Endometrial microvascular endothelial cells (primary cell): Measurements from ENCODE around the gene TDP2. TPM values are rescaled to one million over a fixed set of nuclear protein-coding genes. Genes with fewer than 3 reads are reported as not detected.
"Not testable (repeated sequence)": the region's sequence is repeated elsewhere in the genome, so short reads cannot be mapped to it uniquely, and the experiment has no call there.

Source experiments
- in situ Hi-C: cut with HindIII; loops from 2 replicates; pipeline ENCODE4 v1.10.0; 2017; ENCODE audit warnings: low sequenced_read_pairs, low pct_unique_long_range_greater_than_20kb; ENCODE audit errors: inconsistent ontology term
- total RNA-seq: library from RNA; depleted of rRNA; stranded (reverse); fragments of >200 nt; gene quantifications from one replicate; pipeline ENCODE4 v1.2.3, GENCODE V29; 2015; ENCODE audit errors: inconsistent ontology term

Gene TDP2
- total RNA-seq, 1 donor from 2014 or later = 27.6 TPM

DNA sequence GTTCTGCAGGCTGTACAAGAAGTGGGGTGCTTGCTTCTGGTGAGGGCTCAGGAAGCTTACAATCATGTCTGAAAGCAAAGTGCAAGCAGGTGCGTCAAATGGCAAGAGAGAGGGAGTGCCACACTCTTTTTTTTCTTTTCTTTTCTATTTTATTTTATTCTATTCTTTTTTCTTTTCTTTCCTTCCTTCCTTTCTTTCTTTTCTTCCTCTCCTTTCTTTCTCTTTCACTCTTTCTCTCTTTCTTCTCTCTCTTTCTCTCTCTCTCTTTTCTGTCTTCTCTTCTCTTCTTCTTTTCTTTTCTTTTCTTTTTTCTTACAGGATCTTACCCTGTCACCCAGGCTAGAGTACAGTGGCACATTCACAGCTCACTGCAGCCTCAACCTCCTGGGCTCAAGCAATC, 19.7 kb upstream of the TDP2 start:
- in situ Hi-C loops = no loop called here

DNA sequence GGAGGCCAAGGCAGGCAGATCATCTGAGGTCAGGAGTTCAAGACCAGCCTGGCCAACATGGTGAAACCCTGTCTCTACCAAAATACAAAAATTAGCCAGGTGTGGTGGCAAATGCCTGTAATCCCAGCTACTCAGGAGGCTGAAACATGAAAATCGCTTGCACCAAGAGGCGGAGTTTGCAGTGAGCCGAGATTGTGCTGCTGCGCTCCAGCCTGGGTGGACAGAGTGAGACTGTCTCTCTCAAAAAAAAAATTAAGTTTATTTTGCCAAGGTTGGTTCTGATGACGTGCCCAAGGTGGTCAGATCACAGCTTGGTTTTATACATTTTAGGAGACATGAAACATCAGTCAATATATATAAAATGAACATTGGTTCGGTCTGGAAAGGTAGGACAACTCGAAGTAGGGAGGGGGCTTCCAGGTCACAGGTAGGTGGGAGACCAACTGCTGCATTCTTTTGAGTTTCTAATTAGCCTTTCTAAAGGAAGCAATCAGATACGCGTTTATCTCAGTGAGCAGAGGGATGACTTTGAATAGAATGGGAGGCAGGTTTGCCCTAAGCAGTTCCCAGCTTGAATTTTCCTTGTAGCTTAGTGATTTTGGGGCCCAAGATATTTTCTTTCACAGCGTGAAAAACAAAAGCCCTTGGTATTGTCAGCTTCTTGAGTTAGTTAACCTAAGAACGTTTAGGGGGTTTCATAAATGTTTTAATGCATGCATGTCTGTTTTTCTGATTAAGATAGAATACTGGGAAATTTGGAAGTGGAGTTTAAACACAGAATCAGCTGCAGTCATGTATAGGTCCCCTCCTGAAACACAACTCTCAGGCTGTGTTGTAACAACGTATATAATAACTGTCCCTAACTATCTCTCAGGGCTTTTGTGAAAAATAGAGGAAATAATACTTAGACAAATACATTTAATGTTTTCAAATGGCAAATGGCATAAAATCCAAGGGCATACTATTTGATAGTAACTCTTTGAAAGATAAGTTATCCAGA, 16.9 kb upstream of the TDP2 start:
- in situ Hi-C loops = no loop called here

DNA sequence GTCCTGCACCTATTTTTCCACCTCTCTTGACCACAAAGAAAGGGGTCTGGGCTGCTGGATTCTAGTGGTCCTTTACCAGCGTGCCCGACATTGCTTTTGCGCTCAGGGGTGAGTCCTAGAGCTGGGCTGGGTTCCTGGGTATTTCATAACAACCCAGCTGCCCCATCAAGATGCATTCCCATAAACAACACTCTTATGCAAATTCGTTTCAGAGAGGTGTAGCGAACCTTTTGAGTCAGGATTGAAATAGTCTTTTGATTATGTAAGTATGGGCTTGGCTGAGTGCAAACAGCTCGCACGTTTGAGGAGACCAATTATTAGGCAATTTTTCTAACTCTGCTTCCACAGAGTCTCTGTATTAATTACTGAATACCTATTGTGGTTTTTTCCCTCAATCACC, 13.9 kb upstream of the TDP2 start:
- in situ Hi-C loops = no loop called here

DNA sequence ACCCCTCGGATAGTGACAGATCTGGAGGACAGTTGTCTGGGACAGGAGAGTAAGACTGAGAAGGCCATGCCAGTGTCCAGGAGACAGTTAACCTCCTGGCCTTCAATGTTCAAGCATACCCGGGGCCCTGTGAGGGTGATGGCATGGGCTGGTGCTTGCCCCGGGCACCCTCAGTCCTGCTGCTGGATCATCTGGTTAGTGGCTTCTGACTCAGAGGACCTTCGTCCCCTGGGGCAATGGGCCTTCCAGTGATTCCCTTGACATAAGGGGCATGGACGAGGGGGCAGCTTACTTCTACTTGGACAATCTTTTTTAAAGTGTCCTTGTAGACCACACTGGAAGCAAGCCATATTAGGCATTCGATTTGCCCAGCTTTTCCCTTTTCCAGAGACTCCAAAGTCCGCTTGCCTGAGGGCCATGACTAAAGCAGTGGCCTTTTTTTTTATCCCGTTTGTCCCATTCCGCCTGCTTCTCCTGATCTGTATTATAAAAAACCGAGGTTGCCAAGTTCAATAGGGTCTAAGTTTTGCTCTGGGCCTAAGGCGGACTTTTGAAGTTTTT, 12.2 kb upstream of the TDP2 start:
- in situ Hi-C loops = not testable (repeated sequence)

DNA sequence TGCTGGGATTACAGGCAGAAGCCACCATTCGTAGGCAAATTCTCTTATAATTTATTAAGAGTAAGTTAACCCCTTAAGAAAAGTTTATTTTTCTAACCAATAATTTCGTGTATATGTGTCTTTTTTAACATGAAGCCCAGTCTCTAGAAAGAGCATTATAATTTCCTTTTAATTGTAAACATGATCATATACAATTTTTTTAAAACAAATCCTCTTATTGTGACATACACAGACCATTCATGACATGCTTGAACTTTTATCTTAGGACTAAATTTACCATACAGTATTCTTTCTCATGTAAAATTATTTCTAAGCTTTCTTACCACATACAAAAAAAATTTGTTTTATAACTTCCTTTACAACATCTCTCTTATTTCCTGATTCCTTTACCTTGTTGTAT, 6.9 kb upstream of the TDP2 start:
- in situ Hi-C loops = no loop called here

DNA sequence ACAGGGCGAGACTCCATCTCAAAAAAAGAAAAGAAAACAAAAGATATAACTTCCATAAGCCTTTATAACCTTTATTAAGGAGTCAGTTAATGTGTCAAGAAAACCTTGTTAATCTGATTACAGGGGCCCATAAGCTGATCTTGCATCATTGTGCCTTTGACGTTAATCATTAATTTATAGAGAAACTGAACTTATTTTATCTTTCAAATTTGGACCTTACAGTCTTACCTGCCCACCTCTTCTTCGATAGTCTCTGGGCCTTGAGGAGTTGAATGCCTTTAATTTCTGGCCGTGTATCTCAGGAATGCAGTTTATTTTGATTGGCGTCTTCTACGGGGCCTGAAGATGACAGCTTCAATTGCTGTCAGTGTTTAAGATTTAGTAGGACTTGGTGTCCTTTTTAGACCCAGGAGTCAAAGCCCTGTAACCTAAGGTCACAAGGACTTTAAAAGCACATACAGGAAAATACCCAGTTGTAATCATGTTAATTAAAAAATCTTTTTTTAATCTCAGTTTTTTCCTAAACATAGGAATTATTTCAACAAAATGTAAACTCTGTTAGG, 6.0 kb upstream of the TDP2 start:
- in situ Hi-C loops = no loop called here

DNA sequence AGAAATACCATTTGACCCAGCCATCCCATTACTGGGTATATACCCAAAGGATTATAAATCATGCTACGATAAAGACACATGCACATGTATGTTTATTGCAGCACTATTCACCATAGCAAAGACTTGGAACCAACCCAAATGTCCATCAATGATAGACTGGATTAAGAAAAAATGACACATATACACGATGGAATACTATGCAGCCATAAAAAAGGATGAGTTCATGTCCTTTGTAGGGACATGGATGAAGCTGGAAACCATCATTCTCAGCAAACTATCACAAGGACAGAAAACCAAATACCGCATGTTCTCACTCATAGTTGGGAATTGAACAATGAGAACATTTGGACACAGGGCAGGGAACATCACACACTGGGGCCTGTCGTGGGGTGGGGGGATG, 4.4 kb upstream of the TDP2 start:
- in situ Hi-C loops = not testable (repeated sequence)

DNA sequence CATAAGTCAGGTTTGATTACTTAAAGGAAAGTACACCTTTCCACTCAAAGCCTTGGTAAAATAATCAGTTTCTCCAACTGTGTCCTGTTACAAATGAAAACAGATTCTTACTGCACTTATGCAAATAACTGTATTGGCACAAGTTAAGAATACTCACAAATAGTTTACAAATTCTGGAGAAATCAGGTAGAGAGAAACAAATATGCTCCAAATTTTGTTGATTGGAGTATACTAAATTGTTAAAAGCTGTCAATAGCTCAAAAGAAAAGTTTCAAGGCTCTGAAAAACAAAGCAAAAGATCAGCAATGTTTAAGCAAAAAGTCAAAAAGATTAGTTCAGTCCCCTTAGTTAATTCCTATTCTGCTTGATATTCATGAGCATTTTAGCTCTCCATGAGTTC, 3.8 kb upstream of the TDP2 start:
- in situ Hi-C loops = not testable (repeated sequence)

DNA sequence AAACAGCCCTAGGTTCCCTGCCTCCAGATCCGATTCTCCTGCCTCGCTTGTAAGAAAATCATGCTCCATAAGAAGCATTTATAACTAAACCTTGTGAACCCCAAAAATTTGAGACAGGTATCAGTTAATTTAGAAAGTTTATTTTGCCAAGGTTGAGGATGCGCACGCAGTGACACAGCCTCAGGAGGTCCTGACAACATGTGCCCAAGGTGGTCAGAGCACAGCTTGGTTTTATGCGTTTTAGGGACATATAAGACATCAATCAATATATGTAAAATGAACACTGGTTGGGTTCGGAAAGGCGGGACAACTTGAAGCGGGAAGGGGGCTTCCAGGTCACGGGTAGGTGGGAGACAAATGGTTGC, 2.3 kb upstream of the TDP2 start:
- in situ Hi-C loops = no loop called here

DNA sequence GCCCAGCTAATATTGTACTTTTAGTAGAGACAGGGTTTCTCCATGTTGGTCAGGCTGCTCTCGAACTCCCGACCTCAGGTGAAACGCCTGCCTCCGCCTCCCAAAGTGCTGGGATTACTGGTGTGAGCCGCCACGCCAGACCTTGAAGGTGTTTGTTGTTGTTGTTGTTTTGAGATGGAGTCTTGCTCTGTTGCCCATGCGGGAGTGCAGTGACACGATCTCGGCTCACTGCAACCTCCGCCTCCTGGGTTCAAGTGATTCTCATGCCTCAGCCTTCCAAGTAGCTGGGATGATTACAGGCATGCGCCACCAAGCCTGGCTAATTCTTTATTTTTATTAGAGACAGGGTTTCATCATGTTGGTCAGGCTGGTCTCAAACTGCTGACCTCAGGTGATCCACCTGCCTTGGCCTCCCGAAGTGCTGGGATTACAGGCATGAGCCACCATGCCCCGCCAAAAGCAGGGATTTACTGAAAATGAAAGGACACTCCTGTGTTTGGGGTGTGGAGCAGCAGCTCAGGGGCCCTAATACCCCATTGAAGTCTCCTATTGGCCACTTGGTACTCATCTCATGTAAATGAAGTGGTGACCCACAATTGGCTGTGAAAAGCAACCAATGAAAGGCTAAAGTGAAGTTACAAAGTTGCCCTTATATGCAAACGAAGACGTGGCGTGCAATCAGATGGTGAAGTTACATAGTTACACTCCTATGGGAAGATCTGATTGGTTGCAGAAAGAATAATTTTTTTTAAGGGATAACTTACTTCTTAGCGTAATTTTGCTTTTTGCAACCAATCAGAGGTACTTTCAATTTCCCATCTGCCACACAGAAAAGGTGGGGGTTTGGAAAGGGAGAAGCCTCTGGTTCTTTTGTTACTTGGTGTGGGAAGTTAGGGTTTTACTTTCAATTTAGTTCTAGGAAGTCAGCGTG, 1.6 kb upstream of the TDP2 start:
- in situ Hi-C loops = not testable (repeated sequence)

DNA sequence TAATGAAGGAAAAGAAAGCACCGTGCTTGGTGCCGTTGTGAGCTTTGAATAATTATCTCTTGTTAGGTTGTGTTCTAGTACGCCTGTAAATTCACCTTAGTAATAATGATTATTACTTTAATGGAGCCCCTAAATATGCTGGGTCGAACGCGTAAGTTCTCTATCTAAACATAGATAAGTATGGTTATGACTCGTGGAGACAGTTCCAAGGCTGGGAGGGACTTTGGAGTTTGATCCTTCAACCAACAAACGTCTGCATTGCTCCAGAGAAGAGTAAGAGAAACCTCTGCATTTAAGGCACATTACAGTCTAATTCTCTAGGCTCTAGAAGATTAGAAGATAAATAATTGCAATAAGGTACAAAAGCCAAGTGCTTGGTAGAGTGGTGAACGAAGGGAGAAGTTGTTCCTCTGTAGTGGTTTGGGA, 692 bp upstream of the TDP2 start:
- in situ Hi-C loops = no loop called here

DNA sequence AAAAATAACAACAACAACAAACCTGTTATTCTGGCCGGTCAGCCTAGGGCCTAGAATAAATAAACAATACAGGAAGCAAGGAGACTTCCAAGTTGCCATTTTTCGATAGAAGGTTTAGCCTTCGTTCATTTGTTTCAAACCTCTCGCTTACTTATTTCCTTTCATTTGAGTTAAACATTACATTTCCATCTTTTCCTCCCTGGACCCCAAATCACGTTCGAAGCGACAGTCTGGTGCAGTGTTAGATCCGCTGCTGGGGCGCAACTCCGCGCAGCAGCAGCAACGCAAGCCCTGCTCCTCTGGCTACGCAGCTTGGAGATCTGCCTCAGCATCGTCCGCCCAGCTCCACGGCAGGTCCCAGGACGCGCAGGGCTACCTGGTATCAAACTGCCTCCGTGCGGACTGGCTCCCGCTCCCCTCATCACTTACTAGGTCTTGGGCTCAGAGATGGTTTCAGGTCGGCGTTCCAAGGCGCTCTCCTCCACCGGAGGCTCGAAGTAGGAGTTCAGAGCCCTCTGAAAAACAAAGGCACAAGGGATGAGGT, 530 bp downstream of the TDP2 start:
- in situ Hi-C loops = no loop called here

DNA sequence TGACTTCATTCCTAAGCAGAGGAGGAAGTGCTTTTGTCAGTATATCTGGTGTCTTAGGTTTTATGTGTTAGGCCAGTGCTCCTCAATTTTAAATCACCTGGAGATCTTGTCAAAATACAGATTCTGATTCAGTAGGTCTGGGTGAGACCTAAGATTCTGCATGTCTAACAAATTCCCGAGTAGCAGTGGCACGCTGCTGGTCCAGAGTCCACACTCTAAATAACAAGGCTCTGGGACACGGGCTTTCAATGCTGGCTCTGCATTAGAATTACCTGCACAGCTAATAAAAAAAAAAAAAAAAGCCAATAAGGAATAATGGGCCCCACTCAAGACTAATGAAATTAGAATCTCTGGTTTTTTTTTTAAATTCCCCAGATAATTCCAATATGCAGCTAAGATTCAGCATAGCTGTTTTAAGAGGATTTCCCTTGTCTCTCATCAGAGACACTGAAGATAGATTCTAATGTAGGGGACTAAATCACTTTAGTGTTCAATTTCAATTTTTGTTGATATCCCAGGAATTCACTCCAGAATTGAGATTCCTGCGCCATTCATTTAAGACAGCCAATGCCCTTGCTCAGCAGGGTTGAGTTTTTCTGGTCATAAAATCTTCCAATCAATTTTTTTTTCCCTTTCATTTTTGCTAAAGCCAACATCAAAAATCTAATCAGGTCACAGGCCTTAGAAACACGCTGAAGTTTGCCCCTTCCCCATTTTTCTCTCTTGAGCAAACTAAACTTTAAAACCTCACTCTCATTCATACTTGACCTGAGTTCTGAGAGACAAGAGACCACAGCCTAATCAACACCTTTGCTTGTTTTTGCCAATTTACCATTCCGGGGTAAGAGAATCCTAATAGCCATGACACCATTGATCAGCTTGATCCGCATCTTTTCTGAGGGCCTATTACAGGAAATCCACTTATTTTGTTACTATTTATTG, 2.4 kb downstream of the TDP2 start:
- in situ Hi-C loops = no loop called here

DNA sequence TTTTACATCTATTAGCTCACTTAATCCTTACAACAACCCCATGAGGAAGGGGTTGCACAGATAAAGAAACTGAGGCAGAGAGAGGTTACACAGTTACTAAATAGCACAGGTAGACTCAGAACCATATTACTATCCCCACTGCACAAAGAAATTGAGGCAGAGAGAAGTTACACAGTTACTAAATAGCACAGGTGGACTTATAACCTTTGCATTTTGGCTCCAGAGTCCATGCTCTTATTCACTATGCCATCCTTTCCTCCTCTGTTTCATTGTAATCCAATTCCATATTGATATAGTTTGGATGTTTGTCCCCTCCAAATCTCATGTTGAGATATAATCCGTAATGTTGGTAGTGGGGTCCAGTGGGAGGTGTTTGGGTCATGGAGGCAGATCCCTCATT, 3.5 kb downstream of the TDP2 start:
- in situ Hi-C loops = no loop called here

DNA sequence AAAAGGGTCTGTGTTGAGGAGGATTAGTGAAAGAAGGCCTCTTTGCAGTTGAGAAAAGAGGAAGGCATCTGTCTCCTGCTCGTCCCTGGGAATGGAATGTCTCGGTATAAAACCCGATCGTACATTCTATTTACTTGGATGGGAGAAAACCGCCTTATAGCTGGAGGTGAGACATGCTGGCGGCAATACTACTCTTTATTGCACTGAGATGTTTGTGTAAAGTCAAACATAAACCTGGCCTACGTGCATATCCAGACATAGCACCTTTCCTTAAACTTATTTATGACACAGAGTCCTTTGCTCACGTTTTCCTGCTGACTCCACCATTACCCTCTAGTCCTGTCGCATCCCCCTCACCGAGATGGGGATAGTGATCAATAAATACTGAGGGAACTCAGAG, 4.5 kb downstream of the TDP2 start:
- in situ Hi-C loops = no loop called here

DNA sequence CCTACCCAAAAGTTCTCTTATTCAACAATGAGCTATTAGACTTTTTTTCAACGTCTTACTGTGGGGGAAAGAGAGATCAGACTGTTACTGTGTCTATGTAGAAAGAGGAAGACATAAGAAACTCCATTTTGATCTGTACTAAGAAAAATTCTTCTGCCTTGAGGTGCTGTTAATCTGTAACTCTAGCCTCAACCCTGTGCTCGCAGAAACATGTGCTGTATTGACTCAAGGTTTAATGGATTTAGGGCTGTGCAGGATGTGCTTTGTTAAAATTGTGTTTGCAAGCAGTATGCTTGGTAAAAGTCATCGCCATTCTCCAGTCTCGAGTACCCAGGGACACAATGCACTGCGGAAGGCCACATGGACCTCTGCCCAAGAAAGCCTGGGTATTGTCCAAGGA, 4.9 kb downstream of the TDP2 start:
- in situ Hi-C loops = not testable (repeated sequence)

DNA sequence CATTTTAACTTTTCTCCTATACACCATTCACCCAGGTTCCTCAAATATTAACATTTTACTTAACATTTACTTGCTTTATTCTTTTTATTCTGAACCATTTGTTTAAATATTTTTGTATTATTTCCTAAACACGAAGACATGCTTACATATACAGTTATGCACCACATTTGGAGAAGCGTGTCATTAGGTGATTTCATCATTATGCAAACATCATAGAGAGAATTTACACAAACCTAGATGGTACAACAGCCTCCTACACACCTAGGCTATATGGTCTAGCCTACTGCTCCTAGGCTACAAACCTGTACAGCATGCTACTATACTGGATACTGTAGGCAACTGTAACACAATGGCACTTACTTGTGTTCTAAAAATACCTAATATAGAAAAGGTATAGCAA, 6.6 kb downstream of the TDP2 start:
- in situ Hi-C loops = no loop called here

DNA sequence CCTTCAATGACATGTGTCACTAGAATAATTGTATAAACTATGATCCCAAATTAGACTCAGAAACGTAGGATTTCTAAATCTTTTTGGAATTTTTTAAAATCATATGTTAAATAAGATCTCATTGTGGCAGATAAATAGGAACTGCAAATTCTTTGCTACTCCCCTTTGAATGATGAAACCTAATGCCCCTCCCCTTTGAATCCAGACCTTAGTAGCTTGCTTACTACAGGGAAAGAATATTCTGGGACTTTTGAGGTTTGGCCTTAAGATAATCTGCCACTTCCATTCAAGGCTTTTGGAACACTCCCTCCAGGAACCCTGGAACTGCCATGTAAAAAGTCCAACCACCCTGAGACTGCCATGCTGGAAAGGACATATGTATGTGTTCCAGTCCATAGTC, 7.1 kb downstream of the TDP2 start:
- in situ Hi-C loops = no loop called here
